ENCODE results near the gene CERS6. TPM values are rescaled to one million over a fixed set of nuclear protein-coding genes. Genes with fewer than 3 reads are reported as not detected.
"Not testable (repeated sequence)": the region's sequence is repeated elsewhere in the genome, so short reads cannot be mapped to it uniquely, and the experiment has no call there.

The CERS6 gene, protein sequence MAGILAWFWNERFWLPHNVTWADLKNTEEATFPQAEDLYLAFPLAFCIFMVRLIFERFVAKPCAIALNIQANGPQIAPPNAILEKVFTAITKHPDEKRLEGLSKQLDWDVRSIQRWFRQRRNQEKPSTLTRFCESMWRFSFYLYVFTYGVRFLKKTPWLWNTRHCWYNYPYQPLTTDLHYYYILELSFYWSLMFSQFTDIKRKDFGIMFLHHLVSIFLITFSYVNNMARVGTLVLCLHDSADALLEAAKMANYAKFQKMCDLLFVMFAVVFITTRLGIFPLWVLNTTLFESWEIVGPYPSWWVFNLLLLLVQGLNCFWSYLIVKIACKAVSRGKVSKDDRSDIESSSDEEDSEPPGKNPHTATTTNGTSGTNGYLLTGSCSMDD
- total RNA-seq (10 to 100 TPM; 10.3 to 22.3 (median 13.2) TPM), polyA plus RNA-seq (1 to 10 TPM; 2.5 to 4.4 (median 2.8) TPM)
- long read RNA-seq, donor 1, full-length matches to known transcripts = 3 of 3 reads
- long read RNA-seq, donor 1, partial matches to known transcripts = 0 of 3 reads
- long read RNA-seq, donor 1, other reads (novel, unspliced or antisense) = 0 of 3 reads
- long read RNA-seq, donor 2, full-length matches to known transcripts = 6 of 6 reads
- long read RNA-seq, donor 2, partial matches to known transcripts = 0 of 6 reads
- long read RNA-seq, donor 2, other reads (novel, unspliced or antisense) = 0 of 6 reads

DNA sequence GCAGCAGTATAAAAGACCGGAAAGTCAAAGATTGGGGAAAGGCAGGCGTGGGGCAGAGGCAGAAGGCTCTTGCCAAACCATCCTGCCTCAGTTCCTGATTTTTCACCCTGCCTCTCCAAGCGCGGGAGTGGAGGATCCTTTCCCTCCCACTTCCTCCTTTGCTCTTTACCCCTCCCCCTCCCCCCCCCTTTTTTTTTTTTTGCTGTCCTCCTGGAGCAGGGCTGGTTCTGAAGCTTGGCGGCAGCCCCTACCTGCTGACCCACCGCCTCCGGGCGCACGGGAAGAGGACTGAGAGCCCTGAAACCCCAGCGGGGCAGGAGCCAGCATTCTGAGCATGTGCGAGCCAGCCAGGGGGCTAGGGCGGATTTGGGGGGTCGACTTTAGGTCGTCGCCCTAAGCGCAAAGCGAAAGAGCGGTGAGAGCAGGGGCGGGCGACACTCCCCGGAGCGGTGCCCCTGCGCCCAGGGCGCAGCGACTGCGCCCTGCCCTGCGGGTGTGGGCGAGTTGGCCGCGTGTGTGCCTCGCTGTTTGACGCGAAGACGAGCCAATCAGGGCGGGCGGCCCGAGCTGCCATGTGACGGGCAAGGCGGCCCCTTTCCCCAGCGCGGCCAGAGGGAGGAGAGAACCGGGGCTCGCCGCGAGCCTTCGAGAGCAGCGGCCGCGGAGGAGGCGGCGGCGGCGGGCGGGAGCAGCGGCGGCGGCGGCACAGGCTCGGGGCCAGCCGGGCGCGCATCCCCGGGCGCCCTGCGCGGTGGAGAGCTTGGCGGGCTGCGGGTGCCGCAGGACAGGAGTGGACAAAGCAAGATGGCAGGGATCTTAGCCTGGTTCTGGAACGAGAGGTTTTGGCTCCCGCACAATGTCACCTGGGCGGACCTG, at the start of gene CERS6:
Gene CERS6 (plus strand): TSS at position 628 of the 876 bp plus-strand sequence. CDS start 177 bp downstream, at position 805.
- H3K9me3 ChIP-seq = no peaks in the 10 kb centered on the region
- TF ChIP-seq, protein P1, sequence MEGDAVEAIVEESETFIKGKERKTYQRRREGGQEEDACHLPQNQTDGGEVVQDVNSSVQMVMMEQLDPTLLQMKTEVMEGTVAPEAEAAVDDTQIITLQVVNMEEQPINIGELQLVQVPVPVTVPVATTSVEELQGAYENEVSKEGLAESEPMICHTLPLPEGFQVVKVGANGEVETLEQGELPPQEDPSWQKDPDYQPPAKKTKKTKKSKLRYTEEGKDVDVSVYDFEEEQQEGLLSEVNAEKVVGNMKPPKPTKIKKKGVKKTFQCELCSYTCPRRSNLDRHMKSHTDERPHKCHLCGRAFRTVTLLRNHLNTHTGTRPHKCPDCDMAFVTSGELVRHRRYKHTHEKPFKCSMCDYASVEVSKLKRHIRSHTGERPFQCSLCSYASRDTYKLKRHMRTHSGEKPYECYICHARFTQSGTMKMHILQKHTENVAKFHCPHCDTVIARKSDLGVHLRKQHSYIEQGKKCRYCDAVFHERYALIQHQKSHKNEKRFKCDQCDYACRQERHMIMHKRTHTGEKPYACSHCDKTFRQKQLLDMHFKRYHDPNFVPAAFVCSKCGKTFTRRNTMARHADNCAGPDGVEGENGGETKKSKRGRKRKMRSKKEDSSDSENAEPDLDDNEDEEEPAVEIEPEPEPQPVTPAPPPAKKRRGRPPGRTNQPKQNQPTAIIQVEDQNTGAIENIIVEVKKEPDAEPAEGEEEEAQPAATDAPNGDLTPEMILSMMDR (IDR thresholded peaks at IDR 0.05 in 8 of 11, conservative IDR thresholded peaks at IDR 0.05 in 3 of 11) = peak in 1 of 11 experiments; percentile 33
- TF ChIP-seq POLR2A (IDR thresholded peaks at IDR 0.05) (peak; percentile 25 to 43 (median 35)), POLR2AphosphoS5 (IDR thresholded peaks at IDR 0.05) (peak; percentile 83 to 92 (median 91))
- H3K36me3 ChIP-seq = no peaks in the 10 kb centered on the region
- intact Hi-C loops (cut with DNase I; ENCODE audit: low total_unique reads) = no loop called here
- DNase-seq = peak; percentile 99
- peaks cover 0 to 49% (median 28%) of the 10 kb centered on the region in 6 donors for H3K4me1 ChIP-seq
- peak within 1 kb of the TSS; percentile 11 to 87 (median 76) for H3K27ac ChIP-seq
- H3K4me3 ChIP-seq = peak within 1 kb of the TSS; percentile 77 to 99 (median 85)
- peaks cover 0 to 5% (median 0%) of the 10 kb centered on the region in 7 donors for H3K27me3 ChIP-seq (replicated peaks in 1 of 7)
- WGBS, 5 donors = 1 to 2% (median 1%) methylated on average over 35 to 72 of the region's 72 CpGs

DNA sequence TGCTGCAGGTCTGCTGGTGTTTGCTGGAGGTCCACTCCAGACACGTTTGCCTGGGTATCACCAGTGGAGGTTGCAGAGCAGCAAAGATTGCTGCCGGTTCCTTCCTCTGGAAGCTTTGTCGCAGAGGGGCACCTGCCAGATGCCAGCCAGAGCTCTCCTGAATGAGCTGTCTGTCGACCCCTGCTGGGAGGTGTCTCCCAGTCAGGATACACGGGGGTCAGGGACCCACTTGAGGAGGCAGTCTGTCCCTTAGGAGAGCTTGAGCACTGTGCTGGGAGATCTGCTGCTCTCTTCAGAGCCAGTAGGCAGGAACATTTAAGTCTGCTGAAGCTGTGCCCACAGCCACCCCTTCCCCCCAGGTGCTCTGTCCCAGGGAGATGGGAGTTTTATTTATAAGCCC, 43.8 kb upstream of the CERS6 start:
- peaks cover 0 to 12% (median 0%) of the 10 kb centered on the region in 7 donors for H3K27me3 ChIP-seq (replicated peaks in 1 of 7)
- DNase-seq; intact Hi-C loops (cut with DNase I; ENCODE audit: low total_unique reads); H3K36me3 ChIP-seq; H3K4me1 ChIP-seq; H3K27ac ChIP-seq; H3K4me3 ChIP-seq: not testable (repeated sequence)
- WGBS, 5 donors = 64 to 92% (median 75%) methylated on average over 4 to 5 of the region's 5 CpGs
- peaks cover 0 to 30% (median 18%) of the 10 kb centered on the region in 8 donors for H3K9me3 ChIP-seq

DNA sequence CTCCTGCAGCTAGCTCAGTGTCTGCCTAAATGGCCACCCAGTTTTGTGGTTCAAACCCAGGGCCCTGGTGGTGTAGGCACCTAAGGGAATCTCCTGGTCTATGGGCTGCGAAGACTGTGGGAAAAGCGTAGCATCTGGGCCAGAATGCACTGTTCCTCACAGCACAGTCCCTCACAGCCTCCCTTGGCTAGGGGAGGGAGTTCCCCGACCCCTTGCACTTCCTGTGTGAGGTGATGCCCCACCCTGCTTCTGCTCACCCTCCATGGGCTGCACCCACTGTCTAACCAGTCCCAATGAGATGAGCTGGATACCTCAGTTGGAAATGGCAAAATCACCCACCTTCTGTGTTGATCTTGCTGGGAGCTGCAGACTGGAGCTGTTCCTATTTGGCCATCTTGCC, 43.0 kb upstream of the CERS6 start:
- Histone ChIP-seq H3K27me3 (replicated peaks in 1 of 7) (peaks cover 0 to 12% (median 0%) of the 10 kb centered on the region in 7 donors), H3K9me3 (peaks cover 0 to 22% (median 10%) of the 10 kb centered on the region in 8 donors)
- H3K27ac ChIP-seq; H3K36me3 ChIP-seq; H3K4me1 ChIP-seq; intact Hi-C loops (cut with DNase I; ENCODE audit: low total_unique reads); H3K4me3 ChIP-seq; DNase-seq: not testable (repeated sequence)
- WGBS, 5 donors = 82 to 93% (median 84%) methylated on average over 3 of the region's 3 CpGs

DNA sequence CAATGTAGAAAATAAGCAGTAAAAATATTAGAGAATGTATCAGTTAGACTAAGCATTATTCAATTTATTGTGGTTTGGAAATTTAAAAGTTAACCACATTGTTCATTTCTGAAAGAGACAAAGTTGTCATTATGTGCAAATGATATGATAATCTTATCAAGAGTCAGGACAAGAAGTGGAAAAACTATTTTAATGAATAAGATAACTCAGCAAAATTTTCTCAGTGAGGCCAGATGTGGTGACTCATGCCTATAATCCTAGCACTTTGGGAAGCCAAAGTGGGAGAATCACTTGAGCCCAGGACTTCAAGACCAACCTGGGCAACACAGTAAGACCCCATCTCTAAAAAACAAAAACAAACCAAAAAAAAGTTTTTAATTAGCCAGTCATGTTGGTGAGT, 39.5 kb upstream of the CERS6 start:
- TF ChIP-seq POLR2AphosphoS5 (IDR thresholded peaks at IDR 0.05) (no peak), POLR2A (IDR thresholded peaks at IDR 0.05) (no peak)
- TF ChIP-seq, protein P1 (IDR thresholded peaks at IDR 0.05 in 8 of 11, conservative IDR thresholded peaks at IDR 0.05 in 3 of 11) = no peak
- Histone ChIP-seq H3K36me3 (no peaks in the 10 kb centered on the region), H3K9me3 (peaks cover 0 to 17% (median 4%) of the 10 kb centered on the region in 8 donors), H3K4me1 (no peaks in the 10 kb centered on the region), H3K4me3 (no peak overlapping the region), H3K27ac (no peak overlapping the region), H3K27me3 (replicated peaks in 1 of 7) (peaks cover 0 to 12% (median 0%) of the 10 kb centered on the region in 7 donors)
- intact Hi-C loops (cut with DNase I; ENCODE audit: low total_unique reads) = no loop called here
- no peak for DNase-seq

Measured in spleen (tissue), 13 donors.